ENCODE measurements around the gene ARHGAP42. TPM values are rescaled to one million over a fixed set of nuclear protein-coding genes. Genes with fewer than 3 reads are reported as not detected.

The ARHGAP42 gene
- total RNA-seq, 1 experiment from 2014 or later: 7.1 TPM

GRCh38 chr11:101014600-101015285 lies 327.7 kb downstream of the ARHGAP42 start:
- ATAC-seq (no peak), DNase-seq (ENCODE audit: low read depth, low spot score) (no peak)
- H3K27ac ChIP-seq (ENCODE audit: low read length): no peak overlapping the region
- no peak overlapping the region for H3K4me3 ChIP-seq (ENCODE audit: low read depth in 2 of 2, low read length in 2 of 2)
- ChIA-PET CTCF (no interaction called here), POLR2A (no interaction called here)
- intact Hi-C loops (cut with micrococcal nuclease; ENCODE audit: unreplicated experiment): no loop called here
- BruUV-seq (replicated peaks): no TSS peak
- H3K27me3 ChIP-seq (ENCODE audit: control insufficient read depth, insufficient read depth, low read length): 0 out of 2 replicates have a peak, but pooled peaks cover 2% of the 10 kb centered on the region
- H3K4me1 ChIP-seq (ENCODE audit: control insufficient read depth, insufficient read depth, low read length): no peaks in the 10 kb centered on the region
- no peaks in the 10 kb centered on the region for H3K9me3 ChIP-seq (ENCODE audit: control insufficient read depth, insufficient read depth, low read depth, low read length)
- H3K36me3 ChIP-seq (ENCODE audit: control insufficient read depth, insufficient read depth, low read length): no peaks in the 10 kb centered on the region
- no peak for TF ChIP-seq TCF7L2 (IDR thresholded peaks at IDR 0.05; ENCODE audit: low read depth, low read length)
- no peak for TF ChIP-seq POLR2AphosphoS5 (IDR thresholded peaks at IDR 0.05; ENCODE audit: low read depth, low read length)
- TF ChIP-seq SIN3A (IDR thresholded peaks at IDR 0.05; ENCODE audit: borderline replicate concordance, insufficient read depth, low read depth, low read length): no peak
- no peak for TF ChIP-seq CTCF (IDR thresholded peaks at IDR 0.05)
- TF ChIP-seq REST (IDR thresholded peaks at IDR 0.05; ENCODE audit: insufficient read depth in 1 of 2, low read depth in 2 of 2, low read length in 1 of 2): no peak
- in situ Hi-C loops (cut with HindIII; ENCODE audit: low pct_unique_long_range_greater_than_20kb, low sequenced_read_pairs): no loop called here

- H3K36me3 ChIP-seq (ENCODE audit: control insufficient read depth, insufficient read depth, low read length): no peaks in the 10 kb centered on the region
- POLR2A ChIA-PET: no interaction called here
- BruUV-seq (replicated peaks): no TSS peak
- no peak for ATAC-seq
- CTCF ChIA-PET: no interaction called here
- no peaks in the 10 kb centered on the region for H3K9me3 ChIP-seq (ENCODE audit: control insufficient read depth, insufficient read depth, low read depth, low read length)
- intact Hi-C loops (cut with micrococcal nuclease; ENCODE audit: unreplicated experiment): no loop called here
- no peak for DNase-seq (ENCODE audit: low read depth, low spot score)
- H3K27ac ChIP-seq (ENCODE audit: low read length): no peak overlapping the region
- H3K4me1 ChIP-seq (ENCODE audit: control insufficient read depth, insufficient read depth, low read length): no peaks in the 10 kb centered on the region
- no peak for TF ChIP-seq TCF7L2 (IDR thresholded peaks at IDR 0.05; ENCODE audit: low read depth, low read length)
- no peak for TF ChIP-seq REST (IDR thresholded peaks at IDR 0.05; ENCODE audit: insufficient read depth in 1 of 2, low read depth in 2 of 2, low read length in 1 of 2)
- TF ChIP-seq CTCF (IDR thresholded peaks at IDR 0.05): no peak
- TF ChIP-seq SIN3A (IDR thresholded peaks at IDR 0.05; ENCODE audit: borderline replicate concordance, insufficient read depth, low read depth, low read length): no peak
- no peak for TF ChIP-seq POLR2AphosphoS5 (IDR thresholded peaks at IDR 0.05; ENCODE audit: low read depth, low read length)
- in situ Hi-C loops (cut with HindIII; ENCODE audit: low pct_unique_long_range_greater_than_20kb, low sequenced_read_pairs): no loop called here
- H3K4me3 ChIP-seq (ENCODE audit: low read depth in 2 of 2, low read length in 2 of 2): no peak overlapping the region
- H3K27me3 ChIP-seq (ENCODE audit: control insufficient read depth, insufficient read depth, low read length): no peaks in the 10 kb centered on the region
Observed at GRCh38 chr11:101019870-101020269, 332.8 kb downstream of the ARHGAP42 start.

All from Panc1 (cell line).